Testis (tissue), 3 donors: ENCODE measurements around the gene ASPHD2. TPM values are rescaled to one million over a fixed set of nuclear protein-coding genes. Genes with fewer than 3 reads are reported as not detected.

Experiments used
- DNase-seq: peaks from one replicate; pipeline ENCODE4 v3.0.0-alpha.2; 2019
- H3K27ac ChIP-seq, 2 donors: fragments of 200-600 bp; sonication (generic); one replicate each; pipeline ENCODE4 v1.5.1; 2019
- H3K27me3 ChIP-seq: fragments of 200-600 bp; sonication (generic); one replicate; pipeline ENCODE4 v1.5.1; 2019
- H3K36me3 ChIP-seq: fragments of 200-600 bp; sonication (generic); one replicate; pipeline ENCODE4 v1.5.1; 2017; ENCODE audit warnings: low read depth; ENCODE audit errors: missing control alignments
- H3K4me1 ChIP-seq: fragments of 200-600 bp; sonication (generic); one replicate; pipeline ENCODE4 v1.5.1; 2019
- H3K4me3 ChIP-seq, 2 donors: fragments of 200-600 bp; sonication (generic); one replicate each; pipeline ENCODE4 v1.5.1; 2017 to 2019
- H3K9me3 ChIP-seq: fragments of 200-600 bp; sonication (generic); one replicate; pipeline ENCODE4 v1.5.1; 2017
- POLR2A ChIP-seq: fragments of 450-650 bp; IDR thresholded peaks from one replicate; pipeline ENCODE4 v1.6.1; 2017; ENCODE audit warnings: antibody characterized with exemption, mild to moderate bottlenecking, moderate library complexity
- WGBS, 2 donors: methylation state at CpG; one replicate each; pipeline ENCODE4 v1.1.5; 2018; 5-methylcytosine and 5-hydroxymethylcytosine counted together
- intact Hi-C: fragments of 100-400 bp; cut with DNase I; formaldehyde crosslinking; loops from one replicate; pipeline ENCODE4 v1.15.1; 2023; ENCODE audit warnings: low total_unique reads
- polyA plus RNA-seq: library from polyadenylated mRNA; stranded (reverse); fragments of 350-450 nt; fragmentation: Illumina TruSeq; extraction: RNeasy Lipid Tissue Mini Kit (QIAGEN cat#74804); gene quantifications from one replicate; pipeline ENCODE4 v1.2.3, GENCODE V29; 2014; ENCODE audit warnings: low read depth, low replicate concordance; ENCODE audit not compliant: insufficient read depth
- total RNA-seq, 2 donors: library from RNA; depleted of rRNA; stranded (reverse); fragments of >200 nt; gene quantifications; one replicate each; pipeline ENCODE4 v1.2.3, GENCODE V29; 2016
- TF ChIP-seq, protein P1 (sequence below), 3 experiments: fragments of 450-650 bp in 2 of 3; fragments of 200-600 bp in 1 of 3; sonication (generic) in 1 of 3; IDR thresholded peaks; one replicate each; pipeline ENCODE4 v1.5.1; 2016 to 2019; ENCODE audit warnings: antibody characterized with exemption in 3 of 3, mild to moderate bottlenecking in 2 of 3, moderate library complexity in 1 of 3

ASPHD2 gene
- total and polyA plus RNA-seq, 3 donors from 2014 or later = 4.2 to 5.0 (median 4.8) TPM

DNA sequence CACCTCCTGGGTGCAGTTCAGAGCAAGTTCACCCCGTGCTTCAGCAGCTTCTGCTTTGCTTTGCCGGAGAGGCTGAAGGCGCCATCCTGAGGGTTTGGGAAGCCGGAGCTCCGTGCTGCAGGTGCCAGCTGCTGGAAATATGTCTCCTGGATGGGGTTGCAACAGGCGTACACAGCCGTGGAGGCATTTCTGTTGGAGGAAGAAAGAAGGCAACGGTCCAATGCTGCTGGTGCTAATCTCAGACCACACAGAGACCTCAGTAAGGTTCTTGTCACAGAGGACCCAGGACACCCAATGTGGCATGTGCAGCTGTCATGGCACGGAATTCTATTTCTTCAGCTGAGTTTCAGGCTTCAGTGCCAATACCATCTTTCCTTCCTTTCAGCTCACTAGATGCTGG is 24.2 kb downstream of the ASPHD2 start:
- intact Hi-C loops = no loop called here
- no peaks in the 10 kb centered on the region for H3K36me3 ChIP-seq
- no peak overlapping the region for H3K27ac ChIP-seq
- WGBS, 2 donors = 92 to 95% methylated on average over 9 of the region's 9 CpGs
- no peaks in the 10 kb centered on the region for H3K4me1 ChIP-seq
- H3K9me3 ChIP-seq = no peaks in the 10 kb centered on the region
- H3K27me3 ChIP-seq = no peaks in the 10 kb centered on the region
- no peak for TF ChIP-seq POLR2A
- TF ChIP-seq, protein P1, sequence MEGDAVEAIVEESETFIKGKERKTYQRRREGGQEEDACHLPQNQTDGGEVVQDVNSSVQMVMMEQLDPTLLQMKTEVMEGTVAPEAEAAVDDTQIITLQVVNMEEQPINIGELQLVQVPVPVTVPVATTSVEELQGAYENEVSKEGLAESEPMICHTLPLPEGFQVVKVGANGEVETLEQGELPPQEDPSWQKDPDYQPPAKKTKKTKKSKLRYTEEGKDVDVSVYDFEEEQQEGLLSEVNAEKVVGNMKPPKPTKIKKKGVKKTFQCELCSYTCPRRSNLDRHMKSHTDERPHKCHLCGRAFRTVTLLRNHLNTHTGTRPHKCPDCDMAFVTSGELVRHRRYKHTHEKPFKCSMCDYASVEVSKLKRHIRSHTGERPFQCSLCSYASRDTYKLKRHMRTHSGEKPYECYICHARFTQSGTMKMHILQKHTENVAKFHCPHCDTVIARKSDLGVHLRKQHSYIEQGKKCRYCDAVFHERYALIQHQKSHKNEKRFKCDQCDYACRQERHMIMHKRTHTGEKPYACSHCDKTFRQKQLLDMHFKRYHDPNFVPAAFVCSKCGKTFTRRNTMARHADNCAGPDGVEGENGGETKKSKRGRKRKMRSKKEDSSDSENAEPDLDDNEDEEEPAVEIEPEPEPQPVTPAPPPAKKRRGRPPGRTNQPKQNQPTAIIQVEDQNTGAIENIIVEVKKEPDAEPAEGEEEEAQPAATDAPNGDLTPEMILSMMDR (IDR thresholded peaks at IDR 0.05) = no peak
- H3K4me3 ChIP-seq = no peak overlapping the region
- no peak for DNase-seq

DNA sequence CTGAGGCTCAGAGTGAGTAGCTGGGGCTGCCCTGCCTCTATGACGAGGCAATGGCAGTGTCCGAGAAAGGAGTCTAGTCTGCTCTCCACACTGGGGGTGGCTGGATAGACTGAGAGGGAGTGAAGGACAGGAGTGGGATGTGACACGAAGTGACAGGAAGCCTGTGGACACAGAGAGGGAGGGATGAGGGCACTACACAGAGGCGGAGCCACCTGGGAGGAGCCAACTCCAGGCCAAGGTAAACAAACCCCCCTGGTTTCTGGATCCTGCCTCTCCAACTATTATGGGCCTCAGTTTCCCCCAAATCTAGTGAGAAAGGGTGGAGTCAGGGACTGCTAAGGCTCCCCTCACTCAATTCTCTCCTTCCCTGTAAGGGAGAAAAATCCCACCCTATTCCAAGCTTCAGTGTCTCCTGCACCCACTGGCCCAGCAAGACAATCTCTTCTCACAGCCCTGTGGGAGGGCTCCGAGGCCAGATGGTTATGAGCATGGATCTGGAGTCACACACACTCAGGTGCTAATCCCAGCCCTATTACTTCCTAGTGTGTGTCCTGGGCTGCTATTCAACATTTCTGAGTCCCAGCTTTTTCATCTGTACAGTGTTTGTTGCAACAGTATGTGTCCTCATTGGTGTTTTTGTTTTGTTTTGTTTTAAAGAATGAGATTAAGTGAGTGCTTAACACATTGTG is 24.9 kb downstream of the ASPHD2 start:
- Histone ChIP-seq H3K27me3 (no peaks in the 10 kb centered on the region), H3K27ac (no peak overlapping the region), H3K36me3 (no peaks in the 10 kb centered on the region), H3K4me3 (no peak overlapping the region), H3K9me3 (no peaks in the 10 kb centered on the region), H3K4me1 (no peaks in the 10 kb centered on the region)
- 83 to 88% methylated on average over 5 of the region's 5 CpGs for WGBS, 2 donors
- TF ChIP-seq POLR2A = no peak
- TF ChIP-seq, protein P1 (IDR thresholded peaks at IDR 0.05) = no peak
- intact Hi-C loops = no loop called here
- DNase-seq = no peak

DNA sequence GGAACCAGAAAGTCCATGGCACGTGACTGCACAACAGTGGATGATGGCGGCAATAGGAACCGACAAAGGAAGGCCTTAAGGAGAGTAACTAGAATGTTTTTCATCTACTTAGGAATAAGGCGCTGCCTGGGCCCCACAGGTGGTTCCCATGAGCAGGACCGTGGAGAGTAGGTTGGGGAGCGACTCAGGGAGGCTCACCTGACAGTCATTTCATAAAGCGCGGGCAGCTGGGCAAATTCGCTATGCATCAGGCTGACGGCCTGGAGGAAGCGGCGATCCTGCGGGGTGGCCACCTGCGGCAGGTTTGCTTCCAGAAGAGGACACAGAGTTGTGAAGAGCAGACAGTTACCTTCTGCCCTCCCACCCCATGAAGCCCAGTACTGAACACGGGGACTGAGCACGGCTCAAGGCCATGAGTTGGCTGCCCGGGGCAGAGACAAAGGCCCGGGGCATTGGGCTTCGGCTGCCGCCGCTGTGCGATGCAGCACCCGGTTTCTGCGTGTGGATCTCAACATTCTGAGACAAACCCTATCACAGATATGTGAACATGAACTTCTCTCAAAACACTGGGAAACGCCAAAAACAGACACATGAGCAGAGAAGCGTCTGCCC is 28.7 kb downstream of the ASPHD2 start:
- Histone ChIP-seq H3K27ac (no peak overlapping the region), H3K9me3 (no peaks in the 10 kb centered on the region), H3K27me3 (no peaks in the 10 kb centered on the region), H3K36me3 (no peaks in the 10 kb centered on the region), H3K4me1 (peaks cover 11% of the 10 kb centered on the region), H3K4me3 (no peak overlapping the region)
- TF ChIP-seq, protein P1 (IDR thresholded peaks at IDR 0.05) = no peak
- intact Hi-C loops = no loop called here
- no peak for DNase-seq
- 94 to 98% methylated on average over 16 to 26 of the region's 26 CpGs for WGBS, 2 donors

DNA sequence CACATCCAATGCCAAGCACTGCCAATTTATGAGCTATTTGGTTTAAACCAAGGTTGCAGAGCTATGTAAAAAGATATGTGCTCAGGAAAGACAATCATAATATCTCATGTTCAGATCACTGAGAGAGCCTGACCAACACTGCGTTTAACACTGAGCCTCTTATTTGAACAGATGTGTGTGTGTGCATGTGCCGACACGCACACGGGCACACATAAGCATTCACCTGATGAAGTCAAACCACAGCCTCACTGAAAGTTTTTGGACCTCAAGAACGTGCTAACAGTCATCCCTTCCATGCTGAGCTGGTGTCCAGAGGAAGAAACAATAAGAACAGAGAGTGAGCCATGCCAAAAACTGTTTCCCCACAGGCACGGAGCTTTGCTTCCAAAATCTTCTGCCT is 31.1 kb downstream of the ASPHD2 start:
- H3K4me3 ChIP-seq = no peak overlapping the region
- no peak for DNase-seq
- no peak overlapping the region for H3K27ac ChIP-seq
- H3K27me3 ChIP-seq = no peaks in the 10 kb centered on the region
- WGBS, 2 donors = 79 to 81% methylated on average over 6 of the region's 6 CpGs
- TF ChIP-seq, protein P1 (IDR thresholded peaks at IDR 0.05) = no peak
- TF ChIP-seq POLR2A = no peak
- intact Hi-C loops = no loop called here
- no peaks in the 10 kb centered on the region for H3K9me3 ChIP-seq
- no peaks in the 10 kb centered on the region for H3K36me3 ChIP-seq
- peaks cover 23% of the 10 kb centered on the region for H3K4me1 ChIP-seq
